AG09319 (cell line): ENCODE measurements around the gene SIGLEC11.
"Not testable (repeated sequence)": the region's sequence is repeated elsewhere in the genome, so short reads cannot be mapped to it uniquely, and the experiment has no call there.

ENCODE experiments used
- DNase-seq: peaks from one replicate; pipeline ENCODE4 v3.0.0-alpha.2; 2010; ENCODE audit warnings: low read depth; ENCODE audit errors: extremely low read depth
- TF ChIP-seq, protein P1 (sequence below): IDR thresholded peaks from 2 replicates; pipeline ENCODE4 v1.5.1; 2011; ENCODE audit warnings: low read depth, mild to moderate bottlenecking, inconsistent platforms, low read length, moderate library complexity

Gene SIGLEC11

GRCh38 chr19:49929611-49930482 lies 31.1 kb downstream of the SIGLEC11 start:
- DNase-seq, result peak; percentile 91
- TF ChIP-seq, protein P1, sequence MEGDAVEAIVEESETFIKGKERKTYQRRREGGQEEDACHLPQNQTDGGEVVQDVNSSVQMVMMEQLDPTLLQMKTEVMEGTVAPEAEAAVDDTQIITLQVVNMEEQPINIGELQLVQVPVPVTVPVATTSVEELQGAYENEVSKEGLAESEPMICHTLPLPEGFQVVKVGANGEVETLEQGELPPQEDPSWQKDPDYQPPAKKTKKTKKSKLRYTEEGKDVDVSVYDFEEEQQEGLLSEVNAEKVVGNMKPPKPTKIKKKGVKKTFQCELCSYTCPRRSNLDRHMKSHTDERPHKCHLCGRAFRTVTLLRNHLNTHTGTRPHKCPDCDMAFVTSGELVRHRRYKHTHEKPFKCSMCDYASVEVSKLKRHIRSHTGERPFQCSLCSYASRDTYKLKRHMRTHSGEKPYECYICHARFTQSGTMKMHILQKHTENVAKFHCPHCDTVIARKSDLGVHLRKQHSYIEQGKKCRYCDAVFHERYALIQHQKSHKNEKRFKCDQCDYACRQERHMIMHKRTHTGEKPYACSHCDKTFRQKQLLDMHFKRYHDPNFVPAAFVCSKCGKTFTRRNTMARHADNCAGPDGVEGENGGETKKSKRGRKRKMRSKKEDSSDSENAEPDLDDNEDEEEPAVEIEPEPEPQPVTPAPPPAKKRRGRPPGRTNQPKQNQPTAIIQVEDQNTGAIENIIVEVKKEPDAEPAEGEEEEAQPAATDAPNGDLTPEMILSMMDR, result no peak

DNA sequence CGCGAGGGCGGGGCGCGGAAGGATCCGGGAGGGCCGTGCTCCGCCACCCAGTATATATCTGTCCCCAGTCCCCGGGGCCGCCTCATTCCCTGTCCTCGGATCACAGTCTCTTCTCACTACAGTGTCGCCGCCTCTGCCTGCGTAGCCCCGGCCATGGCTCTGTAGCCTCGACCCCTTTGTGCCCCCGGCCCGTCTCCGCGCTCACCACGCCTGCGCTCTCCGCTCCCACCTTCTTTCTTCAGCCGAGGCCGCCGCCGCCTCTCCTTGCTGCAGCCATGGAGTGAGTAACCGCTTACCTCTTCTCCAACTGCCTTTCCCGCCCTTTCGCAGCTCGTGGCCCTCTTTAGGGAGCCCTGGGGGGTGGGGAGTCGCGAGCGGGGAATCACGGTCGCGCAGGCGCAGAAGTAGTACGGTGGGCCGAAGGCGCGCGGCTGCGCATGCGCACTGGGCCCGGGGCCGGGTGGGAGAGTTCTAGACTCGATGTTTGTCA lies 31.8 kb downstream of the SIGLEC11 start, which contains the start of the genes ATF5 and NUP62:
Gene ATF5 (plus strand): TSS at position 85 of the 490 bp plus-strand sequence. CDS start 1,646 bp downstream, outside the sequence.
Gene NUP62 (minus strand): TSS at position 384 of the 490 bp plus-strand sequence. CDS start 19,697 bp downstream, outside the sequence.
- TF ChIP-seq, protein P1, result no peak
- DNase-seq, result peak; percentile 52

DNA sequence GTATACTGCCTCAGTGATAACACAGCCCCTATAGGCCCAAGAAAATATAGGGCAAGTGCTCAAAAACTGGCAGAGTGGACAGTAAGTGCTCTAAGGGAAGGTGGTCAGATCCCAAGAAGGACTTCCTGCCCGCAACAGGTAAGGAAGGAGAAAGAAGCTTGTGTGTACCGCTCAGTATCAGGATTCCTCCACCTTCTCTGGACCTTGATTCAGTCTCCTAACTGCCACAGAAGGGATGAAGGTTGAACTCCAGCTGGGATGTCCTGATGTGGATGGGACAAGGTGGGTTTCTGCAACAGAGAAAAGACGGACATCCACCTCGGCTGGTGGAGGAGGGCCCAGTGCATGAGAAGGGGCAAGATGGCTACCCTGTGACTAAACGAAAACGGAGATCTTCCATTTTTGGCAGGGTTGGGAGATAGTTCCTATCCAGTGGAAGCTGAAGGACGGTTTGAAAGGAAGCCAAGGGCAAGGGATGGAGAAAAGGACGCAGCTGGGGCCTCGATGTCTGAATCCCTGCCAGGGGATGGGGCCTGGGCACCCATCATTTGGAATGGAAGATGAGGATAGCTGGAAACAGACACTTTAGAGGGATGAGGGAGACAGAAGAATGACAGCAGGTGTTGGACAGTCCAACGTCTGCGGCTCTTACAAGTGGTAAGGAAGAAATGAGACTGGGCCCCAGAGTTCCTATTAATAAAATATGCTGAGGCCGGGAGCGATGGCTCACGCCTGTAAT lies 33.3 kb downstream of the SIGLEC11 start:
- no peak for DNase-seq
- TF ChIP-seq, protein P1, result no peak

DNA sequence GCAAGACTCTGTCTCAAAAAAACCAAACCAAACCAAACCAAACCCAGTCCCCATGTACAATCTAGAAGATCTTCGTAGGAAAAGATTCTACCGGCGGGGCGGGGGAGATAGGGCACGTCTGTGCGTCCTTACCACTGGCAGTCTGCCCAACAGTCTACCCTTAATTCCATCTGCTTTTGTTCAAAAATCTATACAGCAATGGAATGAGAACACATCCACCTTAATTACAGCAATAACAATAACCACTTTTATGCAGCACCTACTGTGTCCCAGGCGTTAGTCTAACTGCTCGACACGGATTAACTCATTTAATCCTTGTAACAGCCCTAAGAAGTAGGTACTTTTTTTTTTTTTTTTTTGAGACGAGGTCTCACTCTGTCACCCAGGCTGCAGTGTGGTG lies 34.5 kb downstream of the SIGLEC11 start:
- TF ChIP-seq, protein P1, result no peak
- DNase-seq, result no peak

GRCh38 chr19:49925486-49925885 lies 35.5 kb downstream of the SIGLEC11 start:
- TF ChIP-seq, protein P1, result no peak
- no peak for DNase-seq

GRCh38 chr19:49924881-49925210 lies 36.1 kb downstream of the SIGLEC11 start:
- not testable (repeated sequence) for DNase-seq

GRCh38 chr19:49924004-49924880 lies 36.7 kb downstream of the SIGLEC11 start:
- DNase-seq, result peak; percentile 7
- TF ChIP-seq, protein P1, result no peak
